Trophoblast cell (in vitro differentiated cells and primary cell): ENCODE data around the gene CHTF18.
A peak's percentile ranks its signal among the peaks of the same experiment; 100 is the strongest.

ENCODE experiments used
- DNase-seq, 2 donors: peaks; one replicate each; pipeline ENCODE4 v3.0.0-alpha.2; 2016
- H2AFZ ChIP-seq: 2 replicates; pipeline ENCODE4 v1.6.1; 2013; ENCODE audit warnings: low read length, moderate library complexity, mild to moderate bottlenecking; ENCODE audit not compliant: insufficient read depth, poor library complexity
- H2AK5ac ChIP-seq: 2 replicates; pipeline ENCODE4 v1.6.1; 2013; ENCODE audit warnings: mild to moderate bottlenecking, low read length
- H2BK120ac ChIP-seq: 2 replicates; pipeline ENCODE4 v1.6.1; 2013; ENCODE audit warnings: low read length, mild to moderate bottlenecking, moderate library complexity; ENCODE audit not compliant: insufficient read depth, poor library complexity
- H2BK12ac ChIP-seq: 2 replicates; pipeline ENCODE4 v1.6.1; 2013; ENCODE audit warnings: mild to moderate bottlenecking, low read length, moderate library complexity
- H2BK5ac ChIP-seq: 2 replicates; pipeline ENCODE4 v1.6.1; 2013; ENCODE audit warnings: low read length, low read depth, moderate library complexity, mild to moderate bottlenecking; ENCODE audit not compliant: poor library complexity
- H3K14ac ChIP-seq: 2 replicates; pipeline ENCODE4 v1.6.1; 2013; ENCODE audit warnings: mild to moderate bottlenecking, low read length
- H3K18ac ChIP-seq: 2 replicates; pipeline ENCODE4 v1.6.1; 2013; ENCODE audit warnings: mild to moderate bottlenecking, low read length
- H3K23ac ChIP-seq: 2 replicates; pipeline ENCODE4 v1.6.1; 2013; ENCODE audit warnings: low read length
- H3K27ac ChIP-seq: 2 replicates; pipeline ENCODE4 v1.5.1; 2013; ENCODE audit warnings: low read depth, mild to moderate bottlenecking, inconsistent platforms, low read length, moderate library complexity
- H3K27me3 ChIP-seq: 2 replicates; pipeline ENCODE4 v1.6.1; 2013; ENCODE audit warnings: inconsistent platforms, mild to moderate bottlenecking, low read length, moderate library complexity; ENCODE audit not compliant: insufficient read depth
- H3K36me3 ChIP-seq, 2 experiments: 1 replicate in 1 of 2; 2 replicates in 1 of 2; pipeline ENCODE4 v1.6.1; 2013; ENCODE audit warnings: low read length in 2 of 2, mild to moderate bottlenecking in 2 of 2, moderate library complexity in 1 of 2; ENCODE audit not compliant: insufficient read depth in 2 of 2, control insufficient read depth in 1 of 2
- H3K4ac ChIP-seq: 2 replicates; pipeline ENCODE4 v1.6.1; 2013; ENCODE audit warnings: low read depth, mild to moderate bottlenecking, low read length, moderate library complexity
- H3K4me1 ChIP-seq, 2 experiments: 1 replicate in 1 of 2; 2 replicates in 1 of 2; pipeline ENCODE4 v1.6.1; 2013; ENCODE audit warnings: low read length in 2 of 2, mild to moderate bottlenecking in 2 of 2, moderate library complexity in 1 of 2; ENCODE audit not compliant: insufficient read depth in 2 of 2, control insufficient read depth in 1 of 2
- H3K4me2 ChIP-seq: 2 replicates; pipeline ENCODE4 v1.6.1; 2013; ENCODE audit warnings: inconsistent platforms, mild to moderate bottlenecking, low read length, moderate library complexity
- H3K4me3 ChIP-seq: 2 replicates; pipeline ENCODE4 v1.5.1; 2013; ENCODE audit warnings: mild to moderate bottlenecking, low read depth, low read length, inconsistent platforms
- H3K79me1 ChIP-seq: one replicate; pipeline ENCODE4 v1.6.1; 2013; ENCODE audit warnings: low read length
- H3K79me2 ChIP-seq: 2 replicates; pipeline ENCODE4 v1.6.1; 2013; ENCODE audit warnings: low read length, mild to moderate bottlenecking; ENCODE audit not compliant: control insufficient read depth, insufficient read depth, poor library complexity
- H3K9ac ChIP-seq: 2 replicates; pipeline ENCODE4 v1.6.1; 2013; ENCODE audit warnings: mild to moderate bottlenecking, low read length
- H3K9me3 ChIP-seq: 2 replicates; pipeline ENCODE4 v1.6.1; 2013; ENCODE audit warnings: low read depth, mild to moderate bottlenecking, control low read depth, inconsistent platforms, low read length; ENCODE audit not compliant: insufficient read depth
- H4K12ac ChIP-seq: 2 replicates; pipeline ENCODE4 v1.6.1; 2013; ENCODE audit warnings: low read depth, mild to moderate bottlenecking, low read length, moderate library complexity
- H4K8ac ChIP-seq: 2 replicates; pipeline ENCODE4 v1.6.1; 2013; ENCODE audit warnings: low read depth, mild to moderate bottlenecking, low read length, moderate library complexity
- H4K91ac ChIP-seq: one replicate; pipeline ENCODE4 v1.6.1; 2013; ENCODE audit warnings: low read depth, mild to moderate bottlenecking, low read length, moderate library complexity
- WGBS: extraction: QIAGEN DNeasy Blood & Tissue Kit; methylation state at CpG from one replicate; pipeline ENCODE4 v1.1.7; 2013; ENCODE audit warnings: missing lambda C conversion rate; ENCODE audit not compliant: insufficient read length, insufficient coverage; ENCODE audit errors: extremely low coverage; 5-methylcytosine and 5-hydroxymethylcytosine counted together

Gene CHTF18

DNA sequence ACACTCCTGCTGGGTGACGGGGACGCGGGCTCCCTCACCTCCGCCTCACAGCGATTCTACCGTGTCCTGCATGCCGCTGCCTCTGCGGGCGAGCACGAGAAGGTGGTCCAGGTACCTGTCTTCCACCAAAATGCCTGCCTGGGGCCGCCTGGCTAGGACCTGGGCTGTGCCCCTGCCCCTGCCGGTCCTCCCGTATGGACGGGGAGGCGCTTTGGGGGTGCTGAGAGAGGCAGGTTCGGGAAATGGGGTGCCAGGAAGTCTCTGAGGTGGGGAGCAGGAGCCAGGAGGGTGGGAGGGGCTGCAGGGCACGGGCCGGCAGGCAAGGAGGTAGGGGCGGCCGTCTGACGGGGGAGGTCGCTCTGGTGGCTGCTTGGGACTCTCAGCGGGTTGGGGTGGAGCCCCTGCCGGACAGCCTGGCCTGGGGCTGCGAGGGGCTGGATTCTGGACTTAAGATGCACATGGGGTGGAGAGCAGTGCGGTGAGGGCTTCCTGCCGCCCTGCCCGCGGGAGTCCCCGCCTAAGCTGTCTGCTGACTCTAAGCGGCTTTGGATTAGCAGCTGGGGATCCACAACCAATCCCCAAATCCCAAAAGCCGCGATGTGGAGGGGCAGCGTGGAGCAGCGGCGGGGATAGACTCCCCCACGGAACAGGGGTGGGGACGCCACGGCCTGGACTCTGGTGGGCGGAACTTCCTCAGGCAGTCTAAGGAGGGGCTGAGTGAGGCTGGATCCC is 5.8 kb downstream of the CHTF18 start:
- H2BK12ac ChIP-seq, result no peak overlapping the region
- no peak overlapping the region for H3K4me3 ChIP-seq
- H2BK5ac ChIP-seq, result no peak overlapping the region
- no peaks in the 10 kb centered on the region for H3K9me3 ChIP-seq
- no peak overlapping the region for H4K91ac ChIP-seq
- H3K4me1 ChIP-seq, result peaks cover 2 to 3% of the 10 kb centered on the region in 2 experiments
- no peak overlapping the region for H3K4me2 ChIP-seq
- H4K12ac ChIP-seq, result no peak overlapping the region
- H3K4ac ChIP-seq, result no peak overlapping the region
- no peak overlapping the region for H3K14ac ChIP-seq
- WGBS, result no CpG with 5 or more reads among the region's 40 CpGs
- peaks cover 73 to 74% of the 10 kb centered on the region in 2 experiments for H3K36me3 ChIP-seq
- no peak overlapping the region for H2BK120ac ChIP-seq
- no peaks in the 10 kb centered on the region for H3K27me3 ChIP-seq
- no peak overlapping the region for H2AK5ac ChIP-seq
- no peak for DNase-seq
- no peak overlapping the region for H3K23ac ChIP-seq
- no peak overlapping the region for H4K8ac ChIP-seq
- no peak overlapping the region for H2AFZ ChIP-seq
- no peak overlapping the region for H3K27ac ChIP-seq
- no peak overlapping the region for H3K18ac ChIP-seq
- no peak overlapping the region for H3K9ac ChIP-seq
- no peaks in the 10 kb centered on the region for H3K79me1 ChIP-seq
- H3K79me2 ChIP-seq, result no peaks in the 10 kb centered on the region

GRCh38 chr16:794853-795466 is 6.5 kb downstream of the CHTF18 start:
- no peak overlapping the region for H3K23ac ChIP-seq
- no peak overlapping the region for H4K91ac ChIP-seq
- no peak overlapping the region for H2AFZ ChIP-seq
- H3K4me3 ChIP-seq, result peak overlapping the region; percentile 23
- H3K18ac ChIP-seq, result no peak overlapping the region
- no peak overlapping the region for H3K14ac ChIP-seq
- H3K4me2 ChIP-seq, result no peak overlapping the region
- H3K79me1 ChIP-seq, result no peaks in the 10 kb centered on the region
- no peak overlapping the region for H3K9ac ChIP-seq
- H3K4ac ChIP-seq, result no peak overlapping the region
- H3K4me1 ChIP-seq, result no peaks in the 10 kb centered on the region
- DNase-seq, result peak; percentile 16 to 52
- no peaks in the 10 kb centered on the region for H3K9me3 ChIP-seq
- H4K12ac ChIP-seq, result no peak overlapping the region
- no peak overlapping the region for H2BK12ac ChIP-seq
- H4K8ac ChIP-seq, result no peak overlapping the region
- WGBS, result no CpG with 5 or more reads among the region's 31 CpGs
- no peak overlapping the region for H2BK5ac ChIP-seq
- peaks cover 66 to 70% of the 10 kb centered on the region in 2 experiments for H3K36me3 ChIP-seq
- H3K27me3 ChIP-seq, result no peaks in the 10 kb centered on the region
- no peak overlapping the region for H2AK5ac ChIP-seq
- no peak overlapping the region for H2BK120ac ChIP-seq
- H3K27ac ChIP-seq, result no peak overlapping the region
- H3K79me2 ChIP-seq, result no peaks in the 10 kb centered on the region

GRCh38 chr16:795580-796229 is 7.3 kb downstream of the CHTF18 start:
- no peak overlapping the region for H3K27ac ChIP-seq
- peaks cover 4% of the 10 kb centered on the region in 2 experiments for H3K4me1 ChIP-seq
- no CpG with 5 or more reads among the region's 33 CpGs for WGBS
- no peaks in the 10 kb centered on the region for H3K79me1 ChIP-seq
- peak; percentile 89 to 90 for DNase-seq
- H3K79me2 ChIP-seq, result no peaks in the 10 kb centered on the region
- H2BK12ac ChIP-seq, result no peak overlapping the region
- no peak overlapping the region for H2BK5ac ChIP-seq
- H3K14ac ChIP-seq, result no peak overlapping the region
- H4K12ac ChIP-seq, result no peak overlapping the region
- H2AK5ac ChIP-seq, result no peak overlapping the region
- H2AFZ ChIP-seq, result no peak overlapping the region
- no peak overlapping the region for H2BK120ac ChIP-seq
- no peaks in the 10 kb centered on the region for H3K9me3 ChIP-seq
- no peak overlapping the region for H4K8ac ChIP-seq
- no peak overlapping the region for H3K18ac ChIP-seq
- no peak overlapping the region for H3K4me3 ChIP-seq
- H3K36me3 ChIP-seq, result peaks cover 58 to 62% of the 10 kb centered on the region in 2 experiments
- no peaks in the 10 kb centered on the region for H3K27me3 ChIP-seq
- H3K4ac ChIP-seq, result no peak overlapping the region
- no peak overlapping the region for H3K23ac ChIP-seq
- no peak overlapping the region for H3K4me2 ChIP-seq
- no peak overlapping the region for H4K91ac ChIP-seq
- H3K9ac ChIP-seq, result no peak overlapping the region

DNA sequence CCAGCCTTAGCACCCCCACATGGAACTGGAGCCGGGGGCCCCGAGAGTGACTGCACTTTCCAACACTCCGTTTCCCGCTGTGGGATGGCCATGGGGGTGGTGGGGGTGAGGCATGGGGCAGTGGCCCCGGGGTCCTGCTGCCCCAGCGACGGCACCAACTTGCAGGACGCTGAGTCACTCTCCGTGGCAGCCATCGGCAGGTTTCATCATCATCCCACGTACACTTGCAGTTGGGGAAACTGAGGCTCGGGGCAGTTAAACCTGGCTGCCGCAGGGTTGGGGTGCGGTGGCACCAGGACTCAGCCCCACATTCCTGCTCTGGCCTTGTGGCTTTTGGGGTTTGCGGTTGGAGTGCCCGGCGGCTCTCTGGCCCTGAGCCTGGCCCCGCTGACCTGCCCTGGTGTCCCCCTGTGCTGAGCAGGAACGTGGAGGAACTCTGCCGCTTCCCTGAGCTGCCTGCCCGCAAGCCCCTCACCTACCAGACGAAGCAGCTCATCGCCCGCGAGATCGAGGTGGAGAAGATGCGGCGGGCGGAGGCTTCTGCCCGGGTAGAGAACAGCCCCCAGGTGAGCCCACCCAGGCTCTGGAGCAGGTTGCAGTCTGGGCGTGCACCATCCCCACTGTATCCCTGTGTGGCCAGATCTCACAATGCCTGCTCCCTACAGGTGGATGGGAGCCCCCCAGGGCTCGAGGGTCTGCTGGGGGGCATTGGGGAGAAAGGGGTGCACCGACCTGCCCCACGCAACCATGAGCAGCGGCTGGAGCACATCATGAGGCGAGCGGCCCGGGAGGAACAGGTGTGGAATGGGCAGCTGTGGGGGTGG is 8.1 kb downstream of the CHTF18 start:
- Histone ChIP-seq H3K79me1 (no peaks in the 10 kb centered on the region), H2AFZ (no peak overlapping the region), H4K8ac (no peak overlapping the region), H2AK5ac (no peak overlapping the region), H3K4me2 (no peak overlapping the region), H3K18ac (no peak overlapping the region), H3K14ac (no peak overlapping the region), H3K27ac (no peak overlapping the region), H2BK5ac (no peak overlapping the region), H2BK12ac (no peak overlapping the region), H3K27me3 (no peaks in the 10 kb centered on the region), H4K91ac (no peak overlapping the region), H3K4me1 (peaks cover 4% of the 10 kb centered on the region in 2 experiments), H3K4ac (no peak overlapping the region), H4K12ac (no peak overlapping the region), H3K9ac (no peak overlapping the region), H2BK120ac (no peak overlapping the region), H3K4me3 (no peak overlapping the region), H3K23ac (no peak overlapping the region), H3K9me3 (no peaks in the 10 kb centered on the region), H3K36me3 (peaks cover 50 to 54% of the 10 kb centered on the region in 2 experiments), H3K79me2 (no peaks in the 10 kb centered on the region)
- DNase-seq, result no peak
- WGBS, result no CpG with 5 or more reads among the region's 38 CpGs
